Mammary epithelial cell (primary cell): ENCODE data around the gene ATP11C.

ENCODE experiments used
- CTCF ChIP-seq, 2 donors: IDR thresholded peaks in 1 of 2; conservative IDR thresholded peaks in 1 of 2; 2 replicates each; pipeline ENCODE4 v1.5.1; 2011 to 2012; ENCODE audit warnings: inconsistent platforms in 2 of 2, low read length in 2 of 2, mild to moderate bottlenecking in 2 of 2, control low read depth in 1 of 2, low read depth in 1 of 2; ENCODE audit not compliant: insufficient read depth in 1 of 2; ENCODE audit errors: extremely low read depth in 1 of 2
- EZH2 ChIP-seq: IDR thresholded peaks from 2 replicates; pipeline ENCODE4 v1.6.1; 2012; ENCODE audit warnings: low read length, inconsistent platforms, borderline replicate concordance

- no peak for TF ChIP-seq CTCF (conservative IDR thresholded peaks at IDR 0.05 in 1 of 2, IDR thresholded peaks at IDR 0.05 in 1 of 2; ENCODE audit: extremely low read depth in 1 of 2, insufficient read depth in 1 of 2, low read depth in 1 of 2, low read length in 2 of 2)
- no peak for TF ChIP-seq EZH2
Measured at GRCh38 chrX:139832718-139833309, 100.0 kb downstream of the ATP11C start.
